Smooth muscle cell (in vitro differentiated cells): ENCODE results near the gene SLC43A2. TPM values are rescaled to one million over a fixed set of nuclear protein-coding genes. Genes with fewer than 3 reads are reported as not detected.

Experiments used
- DNase-seq: peaks from one replicate; lab custom pipeline; 2025; ENCODE audit not compliant: unreplicated experiment; lab: John Stamatoyannopoulos, UW
- H2AFZ ChIP-seq: fragments of 200-600 bp; sonication (generic); 2 replicates; pipeline ENCODE4 v1.6.0; 2016; ENCODE audit warnings: antibody characterized with exemption, low read depth, mild to moderate bottlenecking
- H3F3A ChIP-seq: fragments of 200-600 bp; sonication (generic); 2 replicates; pipeline ENCODE4 v1.6.0; 2017; ENCODE audit warnings: antibody characterized with exemption, low read depth
- H3K27ac ChIP-seq: fragments of 200-600 bp; sonication (generic); 2 replicates; pipeline ENCODE4 v1.5.1; 2016; ENCODE audit warnings: low read depth, mild to moderate bottlenecking
- H3K27me3 ChIP-seq: fragments of 200-600 bp; sonication (generic); 2 replicates; pipeline ENCODE4 v1.6.1; 2016; ENCODE audit warnings: low read depth, mild to moderate bottlenecking
- H3K36me3 ChIP-seq: fragments of 200-600 bp; sonication (generic); 2 replicates; pipeline ENCODE4 v1.5.1; 2016; ENCODE audit warnings: low read depth
- H3K4me1 ChIP-seq: fragments of 200-600 bp; sonication (generic); 2 replicates; pipeline ENCODE4 v1.5.1; 2016; ENCODE audit warnings: low read depth
- H3K4me2 ChIP-seq: fragments of 200-600 bp; sonication (generic); 2 replicates; pipeline ENCODE4 v1.6.0; 2016; ENCODE audit warnings: mild to moderate bottlenecking
- H3K4me3 ChIP-seq: fragments of 200-600 bp; sonication (generic); 2 replicates; pipeline ENCODE4 v1.5.1; 2016; ENCODE audit warnings: mild to moderate bottlenecking
- H3K79me2 ChIP-seq: fragments of 200-600 bp; sonication (generic); 2 replicates; pipeline ENCODE4 v1.6.0; 2016; ENCODE audit warnings: low read depth, mild to moderate bottlenecking
- H3K9ac ChIP-seq: fragments of 200-600 bp; sonication (generic); 2 replicates; pipeline ENCODE4 v1.6.0; 2016; ENCODE audit warnings: low read depth
- H3K9me3 ChIP-seq: fragments of 200-600 bp; sonication (generic); replicated peaks from 2 replicates; pipeline ENCODE4 v1.5.1; 2016; ENCODE audit warnings: low read depth
- H4K20me1 ChIP-seq: fragments of 200-600 bp; sonication (generic); 2 replicates; pipeline ENCODE4 v1.6.0; 2016; ENCODE audit warnings: low read depth
- WGBS: methylation state at CpG from one replicate; pipeline ENCODE4 v1.1.7; 2016; ENCODE audit warnings: low lambda C conversion rate; 5-methylcytosine and 5-hydroxymethylcytosine counted together
- polyA plus RNA-seq: library from polyadenylated mRNA; unstranded; fragments of >200 nt; fragmentation: Nextera tagmentation; extraction: Ambion mirVana; gene quantifications from 2 replicates; pipeline ENCODE4 v1.2.1, GENCODE V29; 2016
- total RNA-seq: library from RNA; depleted of rRNA; stranded (reverse); fragments of >200 nt; gene quantifications from 2 replicates; pipeline ENCODE4 v1.2.3, GENCODE V29; 2014
- TF ChIP-seq, protein P1 (sequence below): fragments of 200-600 bp; sonication (generic); IDR thresholded peaks from 2 replicates; pipeline ENCODE4 v1.5.1; 2017; ENCODE audit warnings: borderline replicate concordance, mild to moderate bottlenecking, antibody characterized with exemption; ENCODE audit not compliant: insufficient read depth, poor library complexity, severe bottlenecking

Gene SLC43A2
- total and polyA plus RNA-seq, 2 experiments from 2014 or later = 3.8 to 5.3 TPM

GRCh38 chr17:1634841-1635650, 6.4 kb upstream of the SLC43A2 start:
- peaks cover 7% of the 10 kb centered on the region for H3K4me1 ChIP-seq
- H4K20me1 ChIP-seq = no peaks in the 10 kb centered on the region
- no peaks in the 10 kb centered on the region for H3K79me2 ChIP-seq
- DNase-seq = no peak
- H2AFZ ChIP-seq = no peak overlapping the region
- H3K4me2 ChIP-seq = no peak overlapping the region
- no peaks in the 10 kb centered on the region for H3K9me3 ChIP-seq
- 97% methylated on average over 43 of the region's 45 CpGs for WGBS
- no peak overlapping the region for H3K4me3 ChIP-seq
- H3K9ac ChIP-seq = no peak overlapping the region
- H3K27me3 ChIP-seq = no peaks in the 10 kb centered on the region
- H3F3A ChIP-seq = no peaks in the 10 kb centered on the region
- H3K27ac ChIP-seq = no peak overlapping the region
- TF ChIP-seq, protein P1, sequence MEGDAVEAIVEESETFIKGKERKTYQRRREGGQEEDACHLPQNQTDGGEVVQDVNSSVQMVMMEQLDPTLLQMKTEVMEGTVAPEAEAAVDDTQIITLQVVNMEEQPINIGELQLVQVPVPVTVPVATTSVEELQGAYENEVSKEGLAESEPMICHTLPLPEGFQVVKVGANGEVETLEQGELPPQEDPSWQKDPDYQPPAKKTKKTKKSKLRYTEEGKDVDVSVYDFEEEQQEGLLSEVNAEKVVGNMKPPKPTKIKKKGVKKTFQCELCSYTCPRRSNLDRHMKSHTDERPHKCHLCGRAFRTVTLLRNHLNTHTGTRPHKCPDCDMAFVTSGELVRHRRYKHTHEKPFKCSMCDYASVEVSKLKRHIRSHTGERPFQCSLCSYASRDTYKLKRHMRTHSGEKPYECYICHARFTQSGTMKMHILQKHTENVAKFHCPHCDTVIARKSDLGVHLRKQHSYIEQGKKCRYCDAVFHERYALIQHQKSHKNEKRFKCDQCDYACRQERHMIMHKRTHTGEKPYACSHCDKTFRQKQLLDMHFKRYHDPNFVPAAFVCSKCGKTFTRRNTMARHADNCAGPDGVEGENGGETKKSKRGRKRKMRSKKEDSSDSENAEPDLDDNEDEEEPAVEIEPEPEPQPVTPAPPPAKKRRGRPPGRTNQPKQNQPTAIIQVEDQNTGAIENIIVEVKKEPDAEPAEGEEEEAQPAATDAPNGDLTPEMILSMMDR = no peak
- H3K36me3 ChIP-seq = no peaks in the 10 kb centered on the region

GRCh38 chr17:1630662-1631061, 2.0 kb upstream of the SLC43A2 start:
- Histone ChIP-seq H4K20me1 (no peaks in the 10 kb centered on the region), H3K4me3 (no peak overlapping the region), H3K36me3 (no peaks in the 10 kb centered on the region), H3K9me3 (no peaks in the 10 kb centered on the region), H3K79me2 (no peaks in the 10 kb centered on the region), H3K4me2 (no peak overlapping the region), H3K4me1 (peaks cover 18% of the 10 kb centered on the region), H2AFZ (no peak overlapping the region), H3K27me3 (no peaks in the 10 kb centered on the region), H3K9ac (no peak overlapping the region), H3K27ac (no peak overlapping the region), H3F3A (no peaks in the 10 kb centered on the region)
- WGBS = 56% methylated on average over 4 of the region's 4 CpGs
- DNase-seq = no peak
- TF ChIP-seq, protein P1 = no peak

DNA sequence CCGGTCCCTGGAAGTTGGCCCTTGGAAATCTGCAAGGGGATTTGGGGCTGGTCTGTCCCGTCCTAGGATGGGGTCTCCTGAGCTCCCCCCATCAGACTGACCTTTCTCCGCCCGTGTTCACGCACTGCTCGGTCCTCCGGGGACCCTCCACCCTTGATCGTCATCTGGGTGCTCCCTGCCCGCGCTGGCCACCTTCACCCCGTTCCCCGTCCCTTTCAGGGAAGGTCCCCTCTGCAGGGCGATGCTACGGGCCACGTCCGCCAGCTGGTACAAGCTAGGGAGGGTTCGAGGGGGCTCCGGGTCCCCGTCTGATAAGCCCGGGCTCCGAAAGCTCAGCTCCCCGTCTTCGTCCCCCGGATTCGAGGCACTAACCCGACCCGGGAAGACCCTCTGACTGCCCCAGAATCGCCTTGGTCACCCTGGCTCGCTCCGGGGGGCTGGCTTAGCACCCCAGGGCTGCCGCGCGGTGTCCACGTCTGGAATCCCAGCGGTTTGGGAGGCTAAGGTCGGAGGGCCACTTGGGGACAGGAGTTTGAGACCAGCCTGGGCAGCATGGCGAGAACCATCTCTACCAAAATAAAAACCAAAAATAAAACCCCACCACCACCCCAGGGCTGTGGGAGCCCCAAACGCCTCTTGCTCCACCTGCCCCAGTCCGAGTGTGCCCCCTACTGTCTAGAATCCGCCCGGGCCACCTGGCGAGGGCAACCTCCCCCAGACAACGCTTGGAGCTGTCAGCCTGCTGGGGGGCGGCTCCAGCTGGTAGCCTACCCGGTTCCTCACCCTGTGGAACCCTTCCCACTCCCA, 1.1 kb upstream of the SLC43A2 start:
- Histone ChIP-seq H3K4me2 (peak overlapping the region; percentile 97), H3K9ac (peak overlapping the region; percentile 6), H3K79me2 (no peaks in the 10 kb centered on the region), H3K36me3 (no peaks in the 10 kb centered on the region), H3K27ac (no peak overlapping the region), H3K27me3 (no peaks in the 10 kb centered on the region), H2AFZ (peak overlapping the region; percentile 51), H3K9me3 (no peaks in the 10 kb centered on the region), H3K4me1 (peaks cover 25% of the 10 kb centered on the region), H3K4me3 (peak overlapping the region; percentile 65), H3F3A (no peaks in the 10 kb centered on the region), H4K20me1 (no peaks in the 10 kb centered on the region)
- no peak for DNase-seq
- TF ChIP-seq, protein P1 = peak; percentile 29
- WGBS = 14% methylated on average over 44 of the region's 45 CpGs
